H1 (cell line): ENCODE measurements around the gene GLOD4. TPM values are rescaled to one million over a fixed set of nuclear protein-coding genes. Genes with fewer than 3 reads are reported as not detected.

Experiments
- CTCF ChIA-PET: fragments of 300-600 bp; sonication (Branson Sonifier 250); formaldehyde crosslinking; loops from one replicate; lab custom pipeline; 2021; ENCODE audit not compliant: partially characterized antibody; lab: Charles Lee
- POLR2A ChIA-PET: fragments of 300-600 bp; sonication (Branson Sonifier 250); formaldehyde crosslinking; loops from one replicate; lab custom pipeline; 2021; ENCODE audit warnings: inconsistent platforms; ENCODE audit not compliant: partially characterized antibody; lab: Charles Lee
- DNase-seq, 2 experiments: peaks; one replicate each; pipeline versions ENCODE4 v3.0.0 to v3.0.0-alpha.2; 2010 to 2022; ENCODE audit warnings: low spot score in 2 of 2, low read depth in 1 of 2, mixed read lengths in 1 of 2
- FAIRE-seq: peaks from 2 replicates; lab custom pipeline; 2011; peaks lifted over from hg19 to GRCh38; lab: Jason Lieb, UNC
- H2AFZ ChIP-seq: 2 replicates; pipeline ENCODE4 v1.8.1; 2012; ENCODE audit warnings: low read length, inconsistent platforms
- H2AK5ac ChIP-seq: 2 replicates; pipeline ENCODE4 v1.6.1; 2013; ENCODE audit warnings: low read depth, low read length
- H2BK120ac ChIP-seq: replicated peaks from 2 replicates; pipeline ENCODE3; 2013; ENCODE audit warnings: low read depth, low read length, inconsistent platforms
- H2BK12ac ChIP-seq: 2 replicates; pipeline ENCODE4 v1.6.1; 2013; ENCODE audit warnings: low read depth, low read length
- H2BK15ac ChIP-seq: 2 replicates; pipeline ENCODE4 v1.6.1; 2013; ENCODE audit warnings: low read length
- H2BK20ac ChIP-seq: 2 replicates; pipeline ENCODE4 v1.6.1; 2013; ENCODE audit warnings: low read length
- H2BK5ac ChIP-seq: 2 replicates; pipeline ENCODE4 v1.6.1; 2013; ENCODE audit warnings: low read depth, low read length
- H3K14ac ChIP-seq: 2 replicates; pipeline ENCODE4 v1.6.1; 2013; ENCODE audit warnings: inconsistent platforms; ENCODE audit not compliant: insufficient read length
- H3K18ac ChIP-seq: 2 replicates; pipeline ENCODE4 v1.6.1; 2013; ENCODE audit warnings: low read length; ENCODE audit errors: extremely low read depth
- H3K23ac ChIP-seq: 2 replicates; pipeline ENCODE4 v1.6.1; 2013; ENCODE audit warnings: inconsistent platforms; ENCODE audit not compliant: insufficient read length
- H3K23me2 ChIP-seq: 2 replicates; pipeline ENCODE4 v1.6.1; 2013; ENCODE audit warnings: low read depth, low read length
- H3K27ac ChIP-seq: 2 replicates; pipeline ENCODE4 v1.6.1; 2011; ENCODE audit warnings: low read depth, low read length, inconsistent platforms
- H3K27me3 ChIP-seq, 4 experiments: replicated peaks in 1 of 4; 1 replicate in 1 of 4; 2 replicates in 3 of 4; pipeline versions ENCODE4 v1.6.1 to v1.8.1; 2011 to 2013; ENCODE audit warnings: low read length in 3 of 4, mild to moderate bottlenecking in 3 of 4, inconsistent platforms in 2 of 4, mixed read lengths in 2 of 4, moderate library complexity in 1 of 4; ENCODE audit not compliant: control insufficient read depth in 3 of 4, insufficient read depth in 3 of 4; ENCODE audit errors: extremely low read depth in 1 of 4
- H3K36me3 ChIP-seq, 4 experiments: 2 replicates each; pipeline versions ENCODE4 v1.6.1 to v1.8.1; 2011 to 2013; ENCODE audit warnings: mild to moderate bottlenecking in 4 of 4, low read length in 3 of 4, moderate library complexity in 2 of 4, control low read depth in 1 of 4, inconsistent platforms in 1 of 4; ENCODE audit not compliant: insufficient read depth in 4 of 4, control insufficient read depth in 2 of 4
- H3K4ac ChIP-seq: replicated peaks from 2 replicates; pipeline ENCODE3; 2013; ENCODE audit warnings: low read length, low read depth, mixed read lengths, inconsistent platforms; ENCODE audit not compliant: insufficient read length
- H3K4me1 ChIP-seq, 4 experiments: replicated peaks in 1 of 4; 1 replicate in 1 of 4; 2 replicates in 3 of 4; pipeline versions ENCODE4 v1.6.1 to v1.8.1; 2011 to 2013; ENCODE audit warnings: low read length in 3 of 4, inconsistent platforms in 2 of 4, mixed read lengths in 1 of 4; ENCODE audit not compliant: insufficient read depth in 4 of 4, control insufficient read depth in 3 of 4
- H3K4me2 ChIP-seq, 2 experiments: 2 replicates each; pipeline versions ENCODE4 v1.6.1 to v1.8.1; 2011 to 2013; ENCODE audit warnings: low read depth in 2 of 2, low read length in 2 of 2, control low read depth in 1 of 2, inconsistent platforms in 1 of 2, mild to moderate bottlenecking in 1 of 2; ENCODE audit not compliant: insufficient read depth in 1 of 2
- H3K4me3 ChIP-seq, 4 experiments: fragments of 200-600, 300-600 bp in 1 of 4; sonication (generic), shearing (Covaris generic), sonication (Bioruptor Twin) in 1 of 4; 2 replicates each; pipeline versions ENCODE4 v1.5.1 to v1.8.1; 2011 to 2016; ENCODE audit warnings: low read length in 4 of 4, low read depth in 3 of 4, control low read depth in 2 of 4, inconsistent platforms in 2 of 4, mild to moderate bottlenecking in 2 of 4, mixed read lengths in 1 of 4, moderate library complexity in 1 of 4; ENCODE audit not compliant: insufficient read depth in 2 of 4; ENCODE audit errors: extremely low read depth in 1 of 4
- H3K56ac ChIP-seq: replicated peaks from 2 replicates; pipeline ENCODE3; 2013; ENCODE audit warnings: low read depth, mild to moderate bottlenecking, mixed read lengths, low read length, inconsistent platforms; ENCODE audit not compliant: insufficient read length
- H3K79me1 ChIP-seq: 2 replicates; pipeline ENCODE4 v1.6.1; 2013; ENCODE audit warnings: low read depth, low read length, control low read depth
- H3K79me2 ChIP-seq, 2 experiments: 2 replicates each; pipeline versions ENCODE4 v1.6.1 to v1.8.1; 2012 to 2013; ENCODE audit warnings: low read length in 2 of 2, mild to moderate bottlenecking in 2 of 2, inconsistent platforms in 1 of 2; ENCODE audit not compliant: insufficient read depth in 2 of 2, control insufficient read depth in 1 of 2
- H3K9ac ChIP-seq, 4 experiments: replicated peaks in 1 of 4; 1 replicate in 1 of 4; 2 replicates in 3 of 4; pipeline versions ENCODE4 v1.6.1 to v1.8.1; 2011 to 2013; ENCODE audit warnings: low read depth in 3 of 4, low read length in 3 of 4, control low read depth in 2 of 4, mild to moderate bottlenecking in 2 of 4, moderate library complexity in 2 of 4, inconsistent platforms in 1 of 4; ENCODE audit errors: extremely low read depth in 1 of 4
- H3K9me3 ChIP-seq, 2 experiments: 2 replicates each; pipeline versions ENCODE4 v1.6.1 to v1.8.1; 2012 to 2013; ENCODE audit warnings: mild to moderate bottlenecking in 2 of 2, moderate library complexity in 2 of 2, control low read depth in 1 of 2, inconsistent platforms in 1 of 2, low read depth in 1 of 2, low read length in 1 of 2, mixed read lengths in 1 of 2; ENCODE audit not compliant: insufficient read depth in 2 of 2
- H4K20me1 ChIP-seq, 2 experiments: replicated peaks in 1 of 2; 2 replicates each; pipeline versions ENCODE3 to v1.8.1; 2011 to 2013; ENCODE audit warnings: inconsistent platforms in 2 of 2, low read length in 2 of 2, mild to moderate bottlenecking in 1 of 2; ENCODE audit not compliant: insufficient read depth in 2 of 2, control insufficient read depth in 1 of 2
- H4K5ac ChIP-seq: 2 replicates; pipeline ENCODE4 v1.6.1; 2013; ENCODE audit warnings: low read length, low read depth, mixed read lengths, inconsistent platforms; ENCODE audit not compliant: insufficient read length
- H4K8ac ChIP-seq: 2 replicates; pipeline ENCODE4 v1.8.0; 2013; ENCODE audit warnings: mild to moderate bottlenecking, moderate library complexity, low read length, inconsistent platforms; ENCODE audit not compliant: insufficient read depth; ENCODE audit errors: extremely low read depth
- H4K91ac ChIP-seq: replicated peaks from 2 replicates; pipeline ENCODE3; 2013; ENCODE audit warnings: low read length, mixed read lengths, inconsistent platforms; ENCODE audit not compliant: insufficient read length
- BACH1 ChIP-seq: IDR thresholded peaks from 2 replicates; pipeline ENCODE4 v1.6.1; 2012; ENCODE audit warnings: low read length, improper control_type of control experiment
- E2F6 ChIP-seq: IDR thresholded peaks from 2 replicates; pipeline ENCODE4 v1.6.1; 2012; ENCODE audit warnings: inconsistent platforms
- JUND ChIP-seq: IDR thresholded peaks from 2 replicates; pipeline ENCODE4 v1.6.1; 2011; ENCODE audit warnings: mild to moderate bottlenecking, improper control_type of control experiment, low read length
- MAFK ChIP-seq: IDR thresholded peaks from 2 replicates; pipeline ENCODE4 v1.6.1; 2012; ENCODE audit warnings: low read depth, mild to moderate bottlenecking, improper control_type of control experiment, low read length
- RFX5 ChIP-seq: IDR thresholded peaks from 2 replicates; pipeline ENCODE4 v1.6.1; 2011; ENCODE audit warnings: low read depth, low read length, improper control_type of control experiment, borderline replicate concordance
- SIRT6 ChIP-seq: IDR thresholded peaks from one replicate; pipeline ENCODE4 v1.7.1; 2012; ENCODE audit warnings: low read length, inconsistent platforms
- SP2 ChIP-seq: IDR thresholded peaks from 2 replicates; pipeline ENCODE4 v1.6.1; 2012; ENCODE audit warnings: mild to moderate bottlenecking, low read length, inconsistent platforms
- TBP ChIP-seq: IDR thresholded peaks from 2 replicates; pipeline ENCODE4 v1.6.1; 2011; ENCODE audit warnings: low read depth, low read length, improper control_type of control experiment
- WGBS, 2 experiments: shearing (Covaris generic) in 1 of 2; methylation state at CpG; one replicate each; pipeline versions ENCODE4 v1.1.6 to v1.1.7; 2013 to 2015; ENCODE audit warnings: low lambda C conversion rate in 2 of 2, mixed read lengths in 2 of 2, inconsistent platforms in 1 of 2, low coverage in 1 of 2, missing lambda C conversion rate in 1 of 2; ENCODE audit not compliant: insufficient replicate concordance in 2 of 2, insufficient coverage in 1 of 2, insufficient read length in 1 of 2; ENCODE audit errors: extremely low coverage in 1 of 2, missing lambda C conversion rate in 1 of 2; 5-methylcytosine and 5-hydroxymethylcytosine counted together
- polyA plus RNA-seq, 7 experiments: library from polyadenylated mRNA; depleted of rRNA in 3 of 7; stranded (reverse) in 5 of 7; unstranded in 2 of 7; fragments of >200 nt in 5 of 7; fragments of 200-250 nt in 2 of 7; gene quantifications; 1 replicate in 5 of 7; 2 replicates in 1 of 7; 4 replicates in 1 of 7; pipeline versions ENCODE4 v1.2.1 to v1.2.3, GENCODE V29; 2011 to 2013; ENCODE audit warnings: missing spikeins in 2 of 7, mixed read lengths in 2 of 7
- total RNA-seq: library from RNA; stranded (reverse); fragmentation: NEBNext Ultra II Directional; extraction: Animal tissue kit (Norgen Biotek cat#: 25700); gene quantifications from 2 replicates; pipeline ENCODE4 v1.2.1, GENCODE V29; 2021

GLOD4 gene
- total and polyA plus RNA-seq, 2 of the 8 experiments (the other 6 are each of a cell fraction or from before 2014, with no cell fraction given), result 36.8 to 81.3 TPM

- Histone ChIP-seq H2BK5ac (no peak overlapping the region), H3K4me3 (no peak overlapping the region), H3K27ac (0 out of 2 replicates have a peak overlapping the region, but pooled peaks have one; percentile 0), H4K20me1 (peaks cover 3 to 5% of the 10 kb centered on the region in 2 experiments), H3K56ac (no peak overlapping the region), H2BK120ac (no peak overlapping the region), H3K4me1 (peaks cover 0 to 9% (median under 1%) of the 10 kb centered on the region in 4 experiments; a peak in 5 of 7 replicates), H2BK20ac (no peak overlapping the region), H3K18ac (no peak overlapping the region; the same call in 1 of the 2 replicates), H3K4ac (no peak overlapping the region), H3K14ac (no peak overlapping the region), H3K79me2 (no peaks in the 10 kb centered on the region), H3K23ac (no peak overlapping the region), H3K9ac (no peak overlapping the region; a peak in 1 of 7 replicates), H3K9me3 (no peaks in the 10 kb centered on the region), H2BK15ac (no peak overlapping the region), H3K27me3 (no peaks in the 10 kb centered on the region), H4K8ac (no peak overlapping the region), H4K91ac (no peak overlapping the region), H3K79me1 (no peaks in the 10 kb centered on the region; the same call in 1 of the 2 replicates), H2BK12ac (no peak overlapping the region), H3K36me3 (peaks cover 0 to 4% (median 3%) of the 10 kb centered on the region in 4 experiments; a peak in 4 of 8 replicates), H4K5ac (no peak overlapping the region), H2AFZ (no peak overlapping the region), H2AK5ac (no peak overlapping the region), H3K23me2 (no peaks in the 10 kb centered on the region), H3K4me2 (no peak overlapping the region)
- CTCF ChIA-PET, result interaction anchor here (0.6 to 17.5 kb wide), 35 partner anchors 9 to 369 kb away, joined by 3 to 258 read pairs (median 4); partner anchors contain the start of genes GLOD4, MRM3, NXN and TIMM22
- FAIRE-seq (no peak), DNase-seq (no peak)
- WGBS, 2 experiments, result 88% methylated on average over 14 of the region's 14 CpGs; no CpG with 5 or more reads in 1 of the 2 experiments
- TF ChIP-seq SIRT6 (no peak), JUND (no peak), MAFK (no peak), BACH1 (no peak), TBP (no peak), SP2 (no peak), E2F6 (no peak), RFX5 (no peak)
- POLR2A ChIA-PET, result interaction anchor here (0.7 to 3.1 kb wide), 8 partner anchors 9 to 201 kb away, joined by 3 to 9 read pairs (median 6); partner anchors contain the start of genes NXN and TIMM22
Measured at GRCh38 chr17:795276-795675, 13.2 kb upstream of the GLOD4 start.
